AG04450 (cell line): ENCODE results near the gene ACSS2. TPM values are rescaled to one million over a fixed set of nuclear protein-coding genes. Genes with fewer than 3 reads are reported as not detected.

ENCODE experiments used
- CTCF ChIA-PET: fragments of 300-600, 350-600 bp; formaldehyde crosslinking; extraction: SDS; loops from one replicate; lab custom pipeline; 2022; ENCODE audit warnings: antibody characterized with exemption, inconsistent platforms; lab: Charles Lee
- POLR2A ChIA-PET: fragments of 350-600 bp; formaldehyde crosslinking; extraction: SDS; loops from one replicate; lab custom pipeline; 2021; ENCODE audit warnings: antibody characterized with exemption, inconsistent platforms; lab: Yijun Ruan, JAX
- DNase-seq: peaks from one replicate; pipeline ENCODE4 v3.0.0-alpha.2; 2011; ENCODE audit warnings: low read depth, low spot score
- H3K27ac ChIP-seq: one replicate; pipeline ENCODE4 v1.5.1; 2012; ENCODE audit warnings: low read depth, low read length, control low read depth
- H3K27me3 ChIP-seq: one replicate; pipeline ENCODE4 v1.6.0; 2012; ENCODE audit warnings: low read length; ENCODE audit not compliant: control insufficient read depth, insufficient read depth
- H3K4me3 ChIP-seq: 2 replicates; pipeline ENCODE4 v1.5.1; 2011; ENCODE audit warnings: mild to moderate bottlenecking, low read depth, low read length, control low read depth
- H3K9me3 ChIP-seq: 2 replicates; pipeline ENCODE4 v1.5.1; 2012; ENCODE audit warnings: low read length; ENCODE audit not compliant: control insufficient read depth, insufficient read depth
- CTCF ChIP-seq: IDR thresholded peaks from 2 replicates; pipeline ENCODE4 v1.5.1; 2011; ENCODE audit warnings: low read depth, low read length, control low read depth, inconsistent platforms
- polyA plus RNA-seq: library from polyadenylated mRNA; depleted of rRNA; stranded (reverse); fragments of >200 nt; gene quantifications from 2 replicates; pipeline ENCODE4 v1.2.3, GENCODE V29; 2011

Gene ACSS2
- polyA plus RNA-seq, 1 experiment = 37.3 TPM

GRCh38 chr20:34942301-34942700, 65.9 kb downstream of the ACSS2 start:
- ChIA-PET POLR2A (interaction anchor here (2.3 kb wide), 1 partner anchor 13 kb away, joined by 8 read pairs; the partner anchor contains the start of genes GSS and MYH7B), CTCF (no interaction called here)
- Histone ChIP-seq H3K27me3 (no peaks in the 10 kb centered on the region), H3K9me3 (no peaks in the 10 kb centered on the region), H3K4me3 (no peak overlapping the region), H3K27ac (no peak overlapping the region)
- DNase-seq = no peak
- no peak for TF ChIP-seq CTCF

- no peaks in the 10 kb centered on the region for H3K27me3 ChIP-seq
- DNase-seq = no peak
- no peaks in the 10 kb centered on the region for H3K9me3 ChIP-seq
- POLR2A ChIA-PET = no interaction called here
- H3K4me3 ChIP-seq = no peak overlapping the region
- CTCF ChIA-PET = interaction anchor here (0.7 kb wide), 1 partner anchor 152 kb away, joined by 3 read pairs; no protein-coding TSS in a partner anchor
- TF ChIP-seq CTCF = no peak
- H3K27ac ChIP-seq = no peak overlapping the region
Measured at GRCh38 chr20:34943808-34944567, 67.6 kb downstream of the ACSS2 start.

DNA sequence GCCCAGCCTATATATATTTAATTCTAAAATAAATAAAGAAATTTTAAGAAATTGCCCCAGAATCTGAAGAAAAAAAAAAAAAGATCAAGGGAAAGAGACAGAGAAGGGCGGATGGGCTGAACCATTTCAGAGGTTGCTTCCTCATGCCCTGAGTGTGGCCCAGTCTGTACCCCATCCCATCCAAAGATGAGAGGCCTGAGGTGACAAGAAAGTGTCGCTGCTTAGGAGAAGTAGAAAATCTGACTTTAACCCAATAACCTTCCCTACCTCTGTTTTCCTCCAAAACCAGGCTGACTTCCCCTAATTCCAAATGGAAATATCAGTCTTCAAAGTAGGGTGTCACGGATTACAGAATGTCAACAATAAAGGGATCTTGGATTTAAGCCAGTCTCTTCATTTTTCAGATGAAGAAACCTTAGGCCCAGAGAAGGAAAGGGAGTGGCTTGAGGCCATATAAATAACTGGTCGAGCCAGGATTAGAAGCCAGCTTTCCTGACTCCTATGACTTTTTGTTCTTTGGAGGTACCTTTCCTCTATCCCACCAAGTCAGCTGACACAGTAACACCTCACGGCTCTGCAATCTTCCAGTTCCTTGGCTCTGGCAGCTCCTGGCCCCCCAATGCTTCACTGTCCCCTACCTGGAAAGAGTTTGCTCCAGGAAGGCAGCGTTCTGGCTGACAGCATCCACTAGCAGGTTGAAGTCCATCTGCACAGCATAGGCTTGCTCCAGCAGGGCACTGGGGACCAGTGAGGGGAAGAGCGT, 69.1 kb downstream of the ACSS2 start:
- H3K4me3 ChIP-seq = no peak overlapping the region
- H3K9me3 ChIP-seq = no peaks in the 10 kb centered on the region
- H3K27ac ChIP-seq = no peak overlapping the region
- no peaks in the 10 kb centered on the region for H3K27me3 ChIP-seq
- ChIA-PET CTCF (interaction anchor here (1.4 to 1.5 kb wide), 2 partner anchors 10 to 73 kb away, joined by 4 to 5 read pairs; partner anchors contain the start of genes GSS and MYH7B), POLR2A (no interaction called here)
- no peak for DNase-seq
- TF ChIP-seq CTCF = no peak

DNA sequence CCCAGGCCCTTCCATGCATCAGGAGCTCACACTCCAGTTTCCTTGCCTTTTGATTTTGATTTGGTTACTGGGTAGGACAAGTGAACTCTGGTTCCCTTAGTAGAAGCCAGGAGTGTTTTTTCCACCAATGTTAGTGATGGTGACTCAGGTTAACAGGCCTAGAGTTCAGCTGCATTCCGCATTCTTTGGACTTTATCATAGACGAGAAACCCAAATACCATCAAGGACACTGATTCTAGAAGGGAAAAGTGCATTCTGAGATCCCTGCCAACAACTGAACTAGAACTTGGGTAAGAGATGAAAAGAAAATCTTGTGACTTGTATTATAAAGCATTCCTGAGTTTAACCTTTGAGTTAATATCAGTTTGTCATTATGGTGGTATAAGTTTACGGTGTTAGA, 70.2 kb downstream of the ACSS2 start:
- Histone ChIP-seq H3K27ac (no peak overlapping the region), H3K9me3 (no peaks in the 10 kb centered on the region), H3K4me3 (no peak overlapping the region), H3K27me3 (no peaks in the 10 kb centered on the region)
- no peak for DNase-seq
- no peak for TF ChIP-seq CTCF
- ChIA-PET CTCF (interaction anchor here (1.4 to 1.5 kb wide), 2 partner anchors 9 to 75 kb away, joined by 4 to 5 read pairs; partner anchors contain the start of genes GSS and MYH7B), POLR2A (interaction anchor here (0.8 kb wide), 1 partner anchor 9 kb away, joined by 3 read pairs; the partner anchor contains the start of genes GSS and MYH7B)
